H1 (cell line): ENCODE results near the gene GLCE. TPM values are rescaled to one million over a fixed set of nuclear protein-coding genes. Genes with fewer than 3 reads are reported as not detected.
A peak's percentile ranks its signal among the peaks of the same experiment; 100 is the strongest.

Experiments used
- CTCF ChIA-PET: fragments of 300-600 bp; sonication (Branson Sonifier 250); formaldehyde crosslinking; loops from one replicate; lab custom pipeline; 2021; ENCODE audit not compliant: partially characterized antibody; lab: Charles Lee
- POLR2A ChIA-PET: fragments of 300-600 bp; sonication (Branson Sonifier 250); formaldehyde crosslinking; loops from one replicate; lab custom pipeline; 2021; ENCODE audit warnings: inconsistent platforms; ENCODE audit not compliant: partially characterized antibody; lab: Charles Lee
- DNase-seq, 2 experiments: peaks; one replicate each; pipeline versions ENCODE4 v3.0.0 to v3.0.0-alpha.2; 2010 to 2022; ENCODE audit warnings: low spot score in 2 of 2, low read depth in 1 of 2, mixed read lengths in 1 of 2
- FAIRE-seq: peaks from 2 replicates; lab custom pipeline; 2011; peaks lifted over from hg19 to GRCh38; lab: Jason Lieb, UNC
- H2AFZ ChIP-seq: 2 replicates; pipeline ENCODE4 v1.8.1; 2012; ENCODE audit warnings: low read length, inconsistent platforms
- H2AK5ac ChIP-seq: 2 replicates; pipeline ENCODE4 v1.6.1; 2013; ENCODE audit warnings: low read depth, low read length
- H2BK120ac ChIP-seq: replicated peaks from 2 replicates; pipeline ENCODE3; 2013; ENCODE audit warnings: low read depth, low read length, inconsistent platforms
- H2BK12ac ChIP-seq: 2 replicates; pipeline ENCODE4 v1.6.1; 2013; ENCODE audit warnings: low read depth, low read length
- H2BK15ac ChIP-seq: 2 replicates; pipeline ENCODE4 v1.6.1; 2013; ENCODE audit warnings: low read length
- H2BK20ac ChIP-seq: 2 replicates; pipeline ENCODE4 v1.6.1; 2013; ENCODE audit warnings: low read length
- H2BK5ac ChIP-seq: 2 replicates; pipeline ENCODE4 v1.6.1; 2013; ENCODE audit warnings: low read depth, low read length
- H3K14ac ChIP-seq: 2 replicates; pipeline ENCODE4 v1.6.1; 2013; ENCODE audit warnings: inconsistent platforms; ENCODE audit not compliant: insufficient read length
- H3K18ac ChIP-seq: 2 replicates; pipeline ENCODE4 v1.6.1; 2013; ENCODE audit warnings: low read length; ENCODE audit errors: extremely low read depth
- H3K23ac ChIP-seq: 2 replicates; pipeline ENCODE4 v1.6.1; 2013; ENCODE audit warnings: inconsistent platforms; ENCODE audit not compliant: insufficient read length
- H3K23me2 ChIP-seq: 2 replicates; pipeline ENCODE4 v1.6.1; 2013; ENCODE audit warnings: low read depth, low read length
- H3K27ac ChIP-seq: 2 replicates; pipeline ENCODE4 v1.6.1; 2011; ENCODE audit warnings: low read depth, low read length, inconsistent platforms
- H3K27me3 ChIP-seq, 4 experiments: replicated peaks in 1 of 4; 1 replicate in 1 of 4; 2 replicates in 3 of 4; pipeline versions ENCODE4 v1.6.1 to v1.8.1; 2011 to 2013; ENCODE audit warnings: low read length in 3 of 4, mild to moderate bottlenecking in 3 of 4, inconsistent platforms in 2 of 4, mixed read lengths in 2 of 4, moderate library complexity in 1 of 4; ENCODE audit not compliant: control insufficient read depth in 3 of 4, insufficient read depth in 3 of 4; ENCODE audit errors: extremely low read depth in 1 of 4
- H3K36me3 ChIP-seq, 4 experiments: 2 replicates each; pipeline versions ENCODE4 v1.6.1 to v1.8.1; 2011 to 2013; ENCODE audit warnings: mild to moderate bottlenecking in 4 of 4, low read length in 3 of 4, moderate library complexity in 2 of 4, control low read depth in 1 of 4, inconsistent platforms in 1 of 4; ENCODE audit not compliant: insufficient read depth in 4 of 4, control insufficient read depth in 2 of 4
- H3K4ac ChIP-seq: replicated peaks from 2 replicates; pipeline ENCODE3; 2013; ENCODE audit warnings: low read length, low read depth, mixed read lengths, inconsistent platforms; ENCODE audit not compliant: insufficient read length
- H3K4me1 ChIP-seq, 4 experiments: replicated peaks in 1 of 4; 1 replicate in 1 of 4; 2 replicates in 3 of 4; pipeline versions ENCODE4 v1.6.1 to v1.8.1; 2011 to 2013; ENCODE audit warnings: low read length in 3 of 4, inconsistent platforms in 2 of 4, mixed read lengths in 1 of 4; ENCODE audit not compliant: insufficient read depth in 4 of 4, control insufficient read depth in 3 of 4
- H3K4me2 ChIP-seq, 2 experiments: 2 replicates each; pipeline versions ENCODE4 v1.6.1 to v1.8.1; 2011 to 2013; ENCODE audit warnings: low read depth in 2 of 2, low read length in 2 of 2, control low read depth in 1 of 2, inconsistent platforms in 1 of 2, mild to moderate bottlenecking in 1 of 2; ENCODE audit not compliant: insufficient read depth in 1 of 2
- H3K4me3 ChIP-seq, 4 experiments: fragments of 200-600, 300-600 bp in 1 of 4; sonication (generic), shearing (Covaris generic), sonication (Bioruptor Twin) in 1 of 4; 2 replicates each; pipeline versions ENCODE4 v1.5.1 to v1.8.1; 2011 to 2016; ENCODE audit warnings: low read length in 4 of 4, low read depth in 3 of 4, control low read depth in 2 of 4, inconsistent platforms in 2 of 4, mild to moderate bottlenecking in 2 of 4, mixed read lengths in 1 of 4, moderate library complexity in 1 of 4; ENCODE audit not compliant: insufficient read depth in 2 of 4; ENCODE audit errors: extremely low read depth in 1 of 4
- H3K56ac ChIP-seq: replicated peaks from 2 replicates; pipeline ENCODE3; 2013; ENCODE audit warnings: low read depth, mild to moderate bottlenecking, mixed read lengths, low read length, inconsistent platforms; ENCODE audit not compliant: insufficient read length
- H3K79me1 ChIP-seq: 2 replicates; pipeline ENCODE4 v1.6.1; 2013; ENCODE audit warnings: low read depth, low read length, control low read depth
- H3K79me2 ChIP-seq, 2 experiments: 2 replicates each; pipeline versions ENCODE4 v1.6.1 to v1.8.1; 2012 to 2013; ENCODE audit warnings: low read length in 2 of 2, mild to moderate bottlenecking in 2 of 2, inconsistent platforms in 1 of 2; ENCODE audit not compliant: insufficient read depth in 2 of 2, control insufficient read depth in 1 of 2
- H3K9ac ChIP-seq, 4 experiments: replicated peaks in 1 of 4; 1 replicate in 1 of 4; 2 replicates in 3 of 4; pipeline versions ENCODE4 v1.6.1 to v1.8.1; 2011 to 2013; ENCODE audit warnings: low read depth in 3 of 4, low read length in 3 of 4, control low read depth in 2 of 4, mild to moderate bottlenecking in 2 of 4, moderate library complexity in 2 of 4, inconsistent platforms in 1 of 4; ENCODE audit errors: extremely low read depth in 1 of 4
- H3K9me3 ChIP-seq, 2 experiments: 2 replicates each; pipeline versions ENCODE4 v1.6.1 to v1.8.1; 2012 to 2013; ENCODE audit warnings: mild to moderate bottlenecking in 2 of 2, moderate library complexity in 2 of 2, control low read depth in 1 of 2, inconsistent platforms in 1 of 2, low read depth in 1 of 2, low read length in 1 of 2, mixed read lengths in 1 of 2; ENCODE audit not compliant: insufficient read depth in 2 of 2
- H4K20me1 ChIP-seq, 2 experiments: replicated peaks in 1 of 2; 2 replicates each; pipeline versions ENCODE3 to v1.8.1; 2011 to 2013; ENCODE audit warnings: inconsistent platforms in 2 of 2, low read length in 2 of 2, mild to moderate bottlenecking in 1 of 2; ENCODE audit not compliant: insufficient read depth in 2 of 2, control insufficient read depth in 1 of 2
- H4K5ac ChIP-seq: 2 replicates; pipeline ENCODE4 v1.6.1; 2013; ENCODE audit warnings: low read length, low read depth, mixed read lengths, inconsistent platforms; ENCODE audit not compliant: insufficient read length
- H4K8ac ChIP-seq: 2 replicates; pipeline ENCODE4 v1.8.0; 2013; ENCODE audit warnings: mild to moderate bottlenecking, moderate library complexity, low read length, inconsistent platforms; ENCODE audit not compliant: insufficient read depth; ENCODE audit errors: extremely low read depth
- H4K91ac ChIP-seq: replicated peaks from 2 replicates; pipeline ENCODE3; 2013; ENCODE audit warnings: low read length, mixed read lengths, inconsistent platforms; ENCODE audit not compliant: insufficient read length
- BRCA1 ChIP-seq: IDR thresholded peaks from 2 replicates; pipeline ENCODE4 v1.6.1; 2012; ENCODE audit warnings: low read depth, low read length, improper control_type of control experiment
- CEBPB ChIP-seq: IDR thresholded peaks from 2 replicates; pipeline ENCODE4 v1.6.1; 2012; ENCODE audit warnings: low read depth, low read length
- PHF8 ChIP-seq: fragments of 200-600 bp; sonication (generic); conservative IDR thresholded peaks from 2 replicates; pipeline ENCODE4 v1.7.1; 2012; ENCODE audit warnings: low read depth, mild to moderate bottlenecking, inconsistent platforms, low read length, moderate library complexity
- POLR2A ChIP-seq, 2 experiments: IDR thresholded peaks; 1 replicate in 1 of 2; 2 replicates in 1 of 2; pipeline ENCODE4 v1.6.1; 2011; ENCODE audit warnings: low read depth in 2 of 2, low read length in 2 of 2, mild to moderate bottlenecking in 2 of 2; ENCODE audit errors: control extremely low read depth in 1 of 2
- POU5F1 ChIP-seq: IDR thresholded peaks from 2 replicates; pipeline ENCODE4 v1.6.1; 2011; ENCODE audit warnings: low read depth, mild to moderate bottlenecking, low read length, moderate library complexity
- RFX5 ChIP-seq: IDR thresholded peaks from 2 replicates; pipeline ENCODE4 v1.6.1; 2011; ENCODE audit warnings: low read depth, low read length, improper control_type of control experiment, borderline replicate concordance
- WGBS, 2 experiments: shearing (Covaris generic) in 1 of 2; methylation state at CpG; one replicate each; pipeline versions ENCODE4 v1.1.6 to v1.1.7; 2013 to 2015; ENCODE audit warnings: low lambda C conversion rate in 2 of 2, mixed read lengths in 2 of 2, inconsistent platforms in 1 of 2, low coverage in 1 of 2, missing lambda C conversion rate in 1 of 2; ENCODE audit not compliant: insufficient replicate concordance in 2 of 2, insufficient coverage in 1 of 2, insufficient read length in 1 of 2; ENCODE audit errors: extremely low coverage in 1 of 2, missing lambda C conversion rate in 1 of 2; 5-methylcytosine and 5-hydroxymethylcytosine counted together
- polyA plus RNA-seq, 7 experiments: library from polyadenylated mRNA; depleted of rRNA in 3 of 7; stranded (reverse) in 5 of 7; unstranded in 2 of 7; fragments of >200 nt in 5 of 7; fragments of 200-250 nt in 2 of 7; gene quantifications; 1 replicate in 5 of 7; 2 replicates in 1 of 7; 4 replicates in 1 of 7; pipeline versions ENCODE4 v1.2.1 to v1.2.3, GENCODE V29; 2011 to 2013; ENCODE audit warnings: missing spikeins in 2 of 7, mixed read lengths in 2 of 7
- total RNA-seq: library from RNA; stranded (reverse); fragmentation: NEBNext Ultra II Directional; extraction: Animal tissue kit (Norgen Biotek cat#: 25700); gene quantifications from 2 replicates; pipeline ENCODE4 v1.2.1, GENCODE V29; 2021
- TF ChIP-seq, protein P1 (sequence below): IDR thresholded peaks from 2 replicates; pipeline ENCODE4 v1.6.1; 2012; ENCODE audit warnings: low read length, inconsistent platforms
- TF ChIP-seq, protein P2 (sequence below): IDR thresholded peaks from 2 replicates; pipeline ENCODE4 v1.6.1; 2011; ENCODE audit warnings: low read length, improper control_type of control experiment

The GLCE gene
- total and polyA plus RNA-seq, 2 of the 8 experiments (the other 6 are each of a cell fraction or from before 2014, with no cell fraction given) = 17.1 to 22.7 TPM

DNA sequence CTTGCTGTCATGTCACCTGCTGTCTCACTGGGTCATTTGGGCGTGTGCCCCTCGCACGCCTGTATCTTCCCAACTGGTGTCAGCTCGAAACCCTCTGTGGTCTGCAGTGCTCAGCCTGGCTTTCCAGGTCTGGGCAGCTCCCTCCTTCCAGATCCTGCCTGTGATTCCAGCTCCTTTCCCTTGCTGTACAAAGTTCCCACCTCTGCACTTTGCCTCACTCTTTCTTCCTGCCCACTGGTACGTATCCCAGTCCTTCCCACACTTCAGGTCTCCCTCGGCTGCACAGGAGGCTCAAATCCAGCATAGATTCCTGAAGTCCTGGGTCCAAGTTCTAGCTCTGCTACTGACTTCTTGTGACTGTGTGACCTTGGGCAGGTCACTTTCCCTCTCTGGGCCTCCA, 136.2 kb downstream of the GLCE start:
- Histone ChIP-seq H3K36me3 (no peaks in the 10 kb centered on the region), H3K14ac (no peak overlapping the region), H3K23ac (no peak overlapping the region), H3K79me2 (no peaks in the 10 kb centered on the region), H3K27me3 (peaks cover 7 to 32% (median 20%) of the 10 kb centered on the region in 4 experiments), H2BK15ac (no peak overlapping the region), H3K23me2 (peaks cover 13% of the 10 kb centered on the region; the same call in 1 of the 2 replicates), H3K9ac (no peak overlapping the region), H3K4me3 (no peak overlapping the region), H2AK5ac (no peak overlapping the region), H3K18ac (no peak overlapping the region), H3K56ac (no peak overlapping the region), H4K5ac (no peak overlapping the region), H4K91ac (no peak overlapping the region), H3K4ac (no peak overlapping the region), H3K27ac (no peak overlapping the region), H2BK5ac (no peak overlapping the region), H4K20me1 (no peaks in the 10 kb centered on the region), H2BK12ac (no peak overlapping the region), H2BK20ac (no peak overlapping the region), H3K4me2 (no peak overlapping the region), H3K9me3 (no peaks in the 10 kb centered on the region), H4K8ac (peak overlapping the region; percentile 11; the same call in 1 of the 2 replicates), H3K4me1 (peaks cover 2 to 14% (median 10%) of the 10 kb centered on the region in 4 experiments), H3K79me1 (no peaks in the 10 kb centered on the region), H2AFZ (no peak overlapping the region), H2BK120ac (no peak overlapping the region)
- 88% methylated on average over 6 of the region's 6 CpGs; no CpG with 5 or more reads in 1 of the 2 experiments for WGBS, 2 experiments
- DNase-seq (no peak), FAIRE-seq (no peak)
- no peak for TF ChIP-seq PHF8
- no peak for TF ChIP-seq POLR2A (IDR thresholded peaks at IDR 0.05; ENCODE audit: control extremely low read depth in 1 of 2, low read depth in 2 of 2, low read length in 2 of 2)
- no peak for TF ChIP-seq BRCA1
- TF ChIP-seq, protein P1, sequence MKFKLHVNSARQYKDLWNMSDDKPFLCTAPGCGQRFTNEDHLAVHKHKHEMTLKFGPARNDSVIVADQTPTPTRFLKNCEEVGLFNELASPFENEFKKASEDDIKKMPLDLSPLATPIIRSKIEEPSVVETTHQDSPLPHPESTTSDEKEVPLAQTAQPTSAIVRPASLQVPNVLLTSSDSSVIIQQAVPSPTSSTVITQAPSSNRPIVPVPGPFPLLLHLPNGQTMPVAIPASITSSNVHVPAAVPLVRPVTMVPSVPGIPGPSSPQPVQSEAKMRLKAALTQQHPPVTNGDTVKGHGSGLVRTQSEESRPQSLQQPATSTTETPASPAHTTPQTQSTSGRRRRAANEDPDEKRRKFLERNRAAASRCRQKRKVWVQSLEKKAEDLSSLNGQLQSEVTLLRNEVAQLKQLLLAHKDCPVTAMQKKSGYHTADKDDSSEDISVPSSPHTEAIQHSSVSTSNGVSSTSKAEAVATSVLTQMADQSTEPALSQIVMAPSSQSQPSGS = no peak
- no peak for TF ChIP-seq POU5F1
- TF ChIP-seq CEBPB = no peak
- TF ChIP-seq, protein P2, sequence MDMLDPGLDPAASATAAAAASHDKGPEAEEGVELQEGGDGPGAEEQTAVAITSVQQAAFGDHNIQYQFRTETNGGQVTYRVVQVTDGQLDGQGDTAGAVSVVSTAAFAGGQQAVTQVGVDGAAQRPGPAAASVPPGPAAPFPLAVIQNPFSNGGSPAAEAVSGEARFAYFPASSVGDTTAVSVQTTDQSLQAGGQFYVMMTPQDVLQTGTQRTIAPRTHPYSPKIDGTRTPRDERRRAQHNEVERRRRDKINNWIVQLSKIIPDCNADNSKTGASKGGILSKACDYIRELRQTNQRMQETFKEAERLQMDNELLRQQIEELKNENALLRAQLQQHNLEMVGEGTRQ = no peak
- TF ChIP-seq RFX5 = no peak
- ChIA-PET CTCF (interaction anchor here (0.9 to 1.2 kb wide), 3 partner anchors 20 to 237 kb away, joined by 3 read pairs; no protein-coding TSS in a partner anchor), POLR2A (interaction anchor here (3.1 kb wide), 1 partner anchor 157 kb away, joined by 9 read pairs; the partner anchor contains the start of gene RPLP1)
